Esophagus squamous epithelium (tissue), 4 donors: Measurements from ENCODE around the gene HPS3.

Experiments used
- CTCF ChIP-seq, 6 experiments: fragments of 450-650 bp in 4 of 6; fragments of 200-600 bp in 2 of 6; sonication (generic) in 2 of 6; IDR thresholded peaks; one replicate each; pipeline ENCODE4 v1.5.1; 2016 to 2019; ENCODE audit warnings: antibody characterized with exemption in 6 of 6, mild to moderate bottlenecking in 4 of 6, moderate library complexity in 4 of 6
- POLR2A ChIP-seq, 4 donors: fragments of 450-650 bp; IDR thresholded peaks; one replicate each; pipeline ENCODE4 v1.6.1; 2017; ENCODE audit warnings: antibody characterized with exemption in 4 of 4, mild to moderate bottlenecking in 4 of 4, moderate library complexity in 3 of 4

- TF ChIP-seq CTCF (IDR thresholded peaks at IDR 0.05) (no peak), POLR2A (IDR thresholded peaks at IDR 0.05) (no peak)
Observed at GRCh38 chr3:149151843-149152242, 22.4 kb downstream of the HPS3 start.
